Fibroblast of lung (primary cell): ENCODE measurements around the gene SERPINI1.

Experiments used
- EZH2 ChIP-seq: IDR thresholded peaks from 2 replicates; pipeline ENCODE4 v1.5.1; 2012; ENCODE audit warnings: low read length, control low read depth, mild to moderate bottlenecking; ENCODE audit errors: missing control alignments
- TF ChIP-seq, protein P1 (sequence below), 2 donors: IDR thresholded peaks in 1 of 2; conservative IDR thresholded peaks in 1 of 2; 1 replicate in 1 of 2; 2 replicates in 1 of 2; pipeline ENCODE4 v1.5.1; 2011 to 2012; ENCODE audit warnings: low read length in 2 of 2, control low read depth in 1 of 2, inconsistent platforms in 1 of 2, low read depth in 1 of 2, mild to moderate bottlenecking in 1 of 2

DNA sequence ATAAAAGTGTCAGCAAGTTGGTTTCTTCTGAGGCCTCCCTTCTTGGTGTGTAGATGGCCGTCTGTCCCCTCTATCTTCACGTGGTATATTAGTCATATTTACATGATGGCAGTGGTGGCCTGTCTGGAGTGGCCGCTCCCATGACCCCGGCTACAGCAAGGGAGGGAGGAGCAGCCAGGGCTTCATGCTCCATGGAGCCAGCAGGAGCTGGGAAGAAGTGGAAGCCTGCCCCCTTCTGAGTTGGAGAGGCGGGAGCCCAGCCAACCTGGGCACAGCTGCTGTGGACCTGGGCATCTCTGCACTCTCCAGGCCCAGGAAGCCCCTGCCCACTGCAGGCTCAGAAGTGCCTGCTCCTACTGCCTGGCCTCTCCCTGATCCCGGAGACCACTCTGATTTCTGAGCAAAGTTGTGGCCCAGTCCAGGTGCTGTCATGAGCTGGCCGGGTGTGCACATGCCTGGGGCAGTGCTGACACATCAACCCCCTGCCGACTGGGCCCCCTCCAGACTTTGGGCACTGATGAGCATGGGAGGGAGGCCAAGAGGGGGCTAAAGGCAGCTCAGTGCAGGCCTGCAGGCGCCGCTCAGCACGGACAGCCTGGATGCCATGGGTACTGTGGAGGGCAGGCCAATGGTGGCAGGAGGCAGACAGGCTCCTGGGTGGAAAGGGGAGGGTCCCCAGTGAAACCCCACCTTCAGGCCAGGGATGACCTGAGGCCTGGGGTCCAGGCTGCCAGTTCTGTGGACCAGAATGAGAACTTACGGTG is 84.8 kb downstream of the SERPINI1 start:
- TF ChIP-seq, protein P1, sequence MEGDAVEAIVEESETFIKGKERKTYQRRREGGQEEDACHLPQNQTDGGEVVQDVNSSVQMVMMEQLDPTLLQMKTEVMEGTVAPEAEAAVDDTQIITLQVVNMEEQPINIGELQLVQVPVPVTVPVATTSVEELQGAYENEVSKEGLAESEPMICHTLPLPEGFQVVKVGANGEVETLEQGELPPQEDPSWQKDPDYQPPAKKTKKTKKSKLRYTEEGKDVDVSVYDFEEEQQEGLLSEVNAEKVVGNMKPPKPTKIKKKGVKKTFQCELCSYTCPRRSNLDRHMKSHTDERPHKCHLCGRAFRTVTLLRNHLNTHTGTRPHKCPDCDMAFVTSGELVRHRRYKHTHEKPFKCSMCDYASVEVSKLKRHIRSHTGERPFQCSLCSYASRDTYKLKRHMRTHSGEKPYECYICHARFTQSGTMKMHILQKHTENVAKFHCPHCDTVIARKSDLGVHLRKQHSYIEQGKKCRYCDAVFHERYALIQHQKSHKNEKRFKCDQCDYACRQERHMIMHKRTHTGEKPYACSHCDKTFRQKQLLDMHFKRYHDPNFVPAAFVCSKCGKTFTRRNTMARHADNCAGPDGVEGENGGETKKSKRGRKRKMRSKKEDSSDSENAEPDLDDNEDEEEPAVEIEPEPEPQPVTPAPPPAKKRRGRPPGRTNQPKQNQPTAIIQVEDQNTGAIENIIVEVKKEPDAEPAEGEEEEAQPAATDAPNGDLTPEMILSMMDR (conservative IDR thresholded peaks at IDR 0.05 in 1 of 2, IDR thresholded peaks at IDR 0.05 in 1 of 2; ENCODE audit: low read depth in 1 of 2, low read length in 2 of 2) = no peak
- TF ChIP-seq EZH2 = no peak
